ENCODE data around the gene GAS7. TPM values are rescaled to one million over a fixed set of nuclear protein-coding genes. Genes with fewer than 3 reads are reported as not detected.

Gene GAS7
- total RNA-seq, 2 donors from 2014 or later, result 79.7 to 113 TPM

- no peak overlapping the region for H3K4me3 ChIP-seq
- no peaks in the 10 kb centered on the region for H3K36me3 ChIP-seq
- no peak for TF ChIP-seq CTCF (IDR thresholded peaks at IDR 0.05)
- no peak for DNase-seq (ENCODE audit: low spot score)
- H3K9me3 ChIP-seq, result no peaks in the 10 kb centered on the region
- H3K27ac ChIP-seq, result peak overlapping the region; percentile 57 to 74
- no peaks in the 10 kb centered on the region for H3K27me3 ChIP-seq
- H3K4me1 ChIP-seq, result peaks cover 0 to 97% of the 10 kb centered on the region in 2 donors
Observed at GRCh38 chr17:10119203-10120108, 79.0 kb downstream of the GAS7 start.

- no peak for DNase-seq (ENCODE audit: low spot score)
- Histone ChIP-seq H3K4me3 (no peak overlapping the region), H3K9me3 (no peaks in the 10 kb centered on the region), H3K4me1 (peaks cover 0 to 97% of the 10 kb centered on the region in 2 donors), H3K27ac (peak overlapping the region in 1 of 2 donors; percentile 74), H3K36me3 (no peaks in the 10 kb centered on the region), H3K27me3 (no peaks in the 10 kb centered on the region)
- TF ChIP-seq CTCF (IDR thresholded peaks at IDR 0.05), result no peak
Observed at GRCh38 chr17:10118788-10119130, 79.6 kb downstream of the GAS7 start.

GRCh38 chr17:10117581-10118001 is 80.8 kb downstream of the GAS7 start:
- H3K4me3 ChIP-seq, result no peak overlapping the region
- H3K36me3 ChIP-seq, result no peaks in the 10 kb centered on the region
- peak in 1 of 2 donors; percentile 47 for TF ChIP-seq CTCF (IDR thresholded peaks at IDR 0.05)
- no peak for DNase-seq (ENCODE audit: low spot score)
- H3K27me3 ChIP-seq, result no peaks in the 10 kb centered on the region
- peak overlapping the region; percentile 4 to 97 for H3K27ac ChIP-seq
- no peaks in the 10 kb centered on the region for H3K9me3 ChIP-seq
- H3K4me1 ChIP-seq, result peaks cover 0 to 96% of the 10 kb centered on the region in 2 donors

GRCh38 chr17:10116753-10117420 is 81.5 kb downstream of the GAS7 start:
- H3K9me3 ChIP-seq, result no peaks in the 10 kb centered on the region
- no peak overlapping the region for H3K4me3 ChIP-seq
- TF ChIP-seq CTCF (IDR thresholded peaks at IDR 0.05), result no peak
- peak overlapping the region; percentile 4 to 97 for H3K27ac ChIP-seq
- DNase-seq (ENCODE audit: low spot score), result peak; percentile 11
- H3K36me3 ChIP-seq, result no peaks in the 10 kb centered on the region
- H3K4me1 ChIP-seq, result peaks cover 0 to 90% of the 10 kb centered on the region in 2 donors
- H3K27me3 ChIP-seq, result no peaks in the 10 kb centered on the region

GRCh38 chr17:10116267-10116666 is 82.1 kb downstream of the GAS7 start:
- Histone ChIP-seq H3K27ac (peak overlapping the region in 1 of 2 donors; percentile 97), H3K4me1 (peaks cover 0 to 84% of the 10 kb centered on the region in 2 donors), H3K36me3 (no peaks in the 10 kb centered on the region), H3K4me3 (no peak overlapping the region), H3K9me3 (no peaks in the 10 kb centered on the region), H3K27me3 (no peaks in the 10 kb centered on the region)
- TF ChIP-seq CTCF (IDR thresholded peaks at IDR 0.05), result no peak
- DNase-seq (ENCODE audit: low spot score), result no peak

Data from right atrium auricular region (tissue), 2 donors.